Measurements from ENCODE around the gene DHX58.

Gene DHX58

DNA sequence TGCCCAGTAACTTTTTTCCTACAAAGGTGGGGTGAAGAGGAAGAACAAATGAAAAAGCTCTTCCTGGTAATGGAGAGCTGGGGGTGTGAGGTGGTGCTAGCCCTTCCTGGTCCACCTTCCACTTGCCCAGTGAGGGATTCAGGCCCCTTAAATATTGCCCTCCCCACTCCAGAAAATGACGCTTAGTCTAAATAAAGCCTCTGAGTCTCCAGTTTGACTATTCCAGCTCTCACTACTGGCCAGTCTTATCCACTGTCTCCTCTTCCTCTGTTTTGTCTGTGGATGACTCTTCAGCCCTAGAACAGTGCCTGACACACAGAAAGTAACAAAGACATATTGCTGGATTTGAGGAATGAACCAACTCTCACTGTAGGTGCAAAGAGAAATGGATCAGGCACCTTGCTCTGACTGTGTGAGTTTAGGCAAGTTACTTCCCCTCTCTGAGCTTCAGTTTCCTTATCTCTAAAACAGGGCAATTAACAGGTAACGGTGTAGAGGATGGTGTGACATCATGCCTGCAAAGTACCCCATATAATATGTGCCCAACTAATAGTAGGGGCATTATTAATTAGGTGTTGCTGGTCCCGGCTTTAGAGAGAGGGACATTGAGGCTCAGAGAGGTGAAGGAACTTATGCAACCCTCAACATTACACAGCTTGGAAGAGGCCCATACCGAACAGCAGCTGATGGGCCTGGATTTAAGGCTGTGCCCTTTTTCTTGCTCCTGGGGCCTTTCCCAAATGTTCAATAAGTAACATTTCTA is 35.5 kb downstream of the DHX58 start:
- no peak for TF ChIP-seq SIN3A (IDR thresholded peaks at IDR 0.05; ENCODE audit: borderline replicate concordance, insufficient read depth, low read length)
- TF ChIP-seq POLR2AphosphoS5 (IDR thresholded peaks at IDR 0.05; ENCODE audit: low read depth, low read length) = no peak
- TF ChIP-seq, protein P1, sequence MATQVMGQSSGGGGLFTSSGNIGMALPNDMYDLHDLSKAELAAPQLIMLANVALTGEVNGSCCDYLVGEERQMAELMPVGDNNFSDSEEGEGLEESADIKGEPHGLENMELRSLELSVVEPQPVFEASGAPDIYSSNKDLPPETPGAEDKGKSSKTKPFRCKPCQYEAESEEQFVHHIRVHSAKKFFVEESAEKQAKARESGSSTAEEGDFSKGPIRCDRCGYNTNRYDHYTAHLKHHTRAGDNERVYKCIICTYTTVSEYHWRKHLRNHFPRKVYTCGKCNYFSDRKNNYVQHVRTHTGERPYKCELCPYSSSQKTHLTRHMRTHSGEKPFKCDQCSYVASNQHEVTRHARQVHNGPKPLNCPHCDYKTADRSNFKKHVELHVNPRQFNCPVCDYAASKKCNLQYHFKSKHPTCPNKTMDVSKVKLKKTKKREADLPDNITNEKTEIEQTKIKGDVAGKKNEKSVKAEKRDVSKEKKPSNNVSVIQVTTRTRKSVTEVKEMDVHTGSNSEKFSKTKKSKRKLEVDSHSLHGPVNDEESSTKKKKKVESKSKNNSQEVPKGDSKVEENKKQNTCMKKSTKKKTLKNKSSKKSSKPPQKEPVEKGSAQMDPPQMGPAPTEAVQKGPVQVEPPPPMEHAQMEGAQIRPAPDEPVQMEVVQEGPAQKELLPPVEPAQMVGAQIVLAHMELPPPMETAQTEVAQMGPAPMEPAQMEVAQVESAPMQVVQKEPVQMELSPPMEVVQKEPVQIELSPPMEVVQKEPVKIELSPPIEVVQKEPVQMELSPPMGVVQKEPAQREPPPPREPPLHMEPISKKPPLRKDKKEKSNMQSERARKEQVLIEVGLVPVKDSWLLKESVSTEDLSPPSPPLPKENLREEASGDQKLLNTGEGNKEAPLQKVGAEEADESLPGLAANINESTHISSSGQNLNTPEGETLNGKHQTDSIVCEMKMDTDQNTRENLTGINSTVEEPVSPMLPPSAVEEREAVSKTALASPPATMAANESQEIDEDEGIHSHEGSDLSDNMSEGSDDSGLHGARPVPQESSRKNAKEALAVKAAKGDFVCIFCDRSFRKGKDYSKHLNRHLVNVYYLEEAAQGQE (IDR thresholded peaks at IDR 0.05; ENCODE audit: insufficient read depth in 1 of 2, low read depth in 2 of 2, low read length in 2 of 2) = no peak
- TF ChIP-seq FOXP2 (optimal IDR thresholded peaks at IDR 0.05; ENCODE audit: borderline replicate concordance, extremely low read depth, extremely low read length, insufficient read depth) = no peak
- TF ChIP-seq TAF1 (IDR thresholded peaks at IDR 0.05; ENCODE audit: borderline replicate concordance, insufficient read depth, low read length) = no peak

DNA sequence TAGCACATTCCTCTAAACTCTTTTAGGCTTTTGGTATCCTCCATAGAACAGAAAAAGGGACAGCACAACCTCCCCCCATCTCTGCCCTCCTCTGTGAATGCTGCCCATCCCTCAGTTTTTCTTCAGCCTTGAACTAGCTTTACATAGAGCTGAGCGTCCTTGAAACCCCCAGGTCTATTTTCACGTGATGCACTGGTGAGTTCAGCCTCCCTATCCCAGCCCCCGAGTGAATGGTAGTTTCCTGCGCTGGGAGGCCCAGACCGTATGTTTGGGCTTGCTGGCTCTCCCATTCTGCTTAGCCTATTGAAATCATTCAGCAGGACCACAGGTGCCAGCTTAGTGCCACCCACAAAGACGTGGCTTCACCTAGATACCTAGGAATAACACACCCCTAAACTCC is 36.7 kb downstream of the DHX58 start:
- no peak for TF ChIP-seq TAF1 (IDR thresholded peaks at IDR 0.05; ENCODE audit: borderline replicate concordance, insufficient read depth, low read length)

DNA sequence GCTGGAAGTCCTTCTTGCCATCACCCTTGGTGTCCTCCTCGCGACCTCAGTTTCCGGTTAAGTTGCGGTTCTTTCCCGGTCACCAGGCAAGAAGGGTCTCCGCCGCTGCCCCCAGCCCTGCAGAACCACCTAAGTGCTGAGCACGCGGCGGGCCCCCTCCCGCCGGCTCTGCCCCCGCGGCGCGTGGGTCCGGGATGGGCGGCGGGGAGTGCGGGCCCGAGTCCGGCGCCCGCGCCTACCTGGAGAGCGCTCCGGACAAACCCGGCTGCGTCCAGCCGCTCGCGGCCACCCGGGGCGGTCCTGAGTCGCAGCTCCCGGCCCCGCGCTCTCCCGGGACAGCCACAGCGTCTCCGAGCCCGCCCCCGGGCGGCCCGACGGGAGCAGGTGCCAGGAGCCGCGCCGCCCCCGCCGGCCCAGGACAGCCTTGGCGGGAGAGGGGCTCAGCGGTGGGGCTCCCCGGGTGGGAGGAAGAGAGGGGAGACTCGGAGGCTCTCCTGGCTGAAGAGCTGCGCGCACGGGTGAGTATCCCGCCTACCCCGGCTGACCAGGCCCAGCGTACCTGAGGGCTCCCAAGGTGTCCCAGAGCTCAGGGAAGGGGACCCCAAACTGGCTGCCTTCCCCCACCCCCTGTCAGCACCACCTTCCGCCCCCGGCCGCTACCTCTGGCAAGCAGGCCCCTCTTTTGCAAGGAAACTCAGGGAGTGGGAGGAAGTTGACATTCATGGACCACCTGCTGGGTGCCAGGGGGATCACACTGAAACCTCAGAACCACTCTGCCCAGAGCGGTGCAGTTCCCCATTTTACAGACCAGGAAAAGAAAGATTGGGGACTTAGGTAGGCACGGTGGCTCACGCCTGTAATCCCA is 40.0 kb downstream of the DHX58 start:
- no peak for TF ChIP-seq SIN3A (IDR thresholded peaks at IDR 0.05; ENCODE audit: borderline replicate concordance, insufficient read depth, low read length)
- TF ChIP-seq, protein P1 (IDR thresholded peaks at IDR 0.05; ENCODE audit: insufficient read depth in 1 of 2, low read depth in 2 of 2, low read length in 2 of 2) = no peak

DNA sequence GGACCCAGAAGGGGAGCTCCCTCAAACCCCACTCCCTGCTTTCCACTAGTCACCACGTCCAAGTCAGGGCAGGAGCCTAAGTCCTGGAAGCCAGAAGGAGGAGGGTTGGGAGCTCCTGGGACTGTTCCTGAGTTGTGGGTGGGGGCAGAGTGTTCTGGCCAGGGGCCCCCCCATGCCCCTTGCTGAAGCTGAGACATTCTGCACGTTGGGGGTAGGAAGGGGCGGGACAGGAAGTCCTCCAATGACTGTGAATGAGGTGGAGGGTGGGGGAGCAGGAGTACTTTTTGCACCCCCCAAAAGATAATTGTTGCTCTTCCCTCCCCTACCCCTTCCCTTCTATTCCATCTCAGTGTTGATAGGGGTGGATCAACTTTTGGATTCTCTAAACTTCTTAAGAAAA is 40.7 kb downstream of the DHX58 start:
- TF ChIP-seq POLR2AphosphoS5 (IDR thresholded peaks at IDR 0.05; ENCODE audit: low read depth, low read length) (no peak), SIN3A (IDR thresholded peaks at IDR 0.05; ENCODE audit: borderline replicate concordance, insufficient read depth, low read length) (no peak), TAF1 (IDR thresholded peaks at IDR 0.05; ENCODE audit: borderline replicate concordance, insufficient read depth, low read length) (no peak), FOXP2 (optimal IDR thresholded peaks at IDR 0.05; ENCODE audit: borderline replicate concordance, extremely low read depth, extremely low read length, insufficient read depth) (no peak)
- TF ChIP-seq, protein P1 (IDR thresholded peaks at IDR 0.05; ENCODE audit: insufficient read depth in 1 of 2, low read depth in 2 of 2, low read length in 2 of 2) = no peak

DNA sequence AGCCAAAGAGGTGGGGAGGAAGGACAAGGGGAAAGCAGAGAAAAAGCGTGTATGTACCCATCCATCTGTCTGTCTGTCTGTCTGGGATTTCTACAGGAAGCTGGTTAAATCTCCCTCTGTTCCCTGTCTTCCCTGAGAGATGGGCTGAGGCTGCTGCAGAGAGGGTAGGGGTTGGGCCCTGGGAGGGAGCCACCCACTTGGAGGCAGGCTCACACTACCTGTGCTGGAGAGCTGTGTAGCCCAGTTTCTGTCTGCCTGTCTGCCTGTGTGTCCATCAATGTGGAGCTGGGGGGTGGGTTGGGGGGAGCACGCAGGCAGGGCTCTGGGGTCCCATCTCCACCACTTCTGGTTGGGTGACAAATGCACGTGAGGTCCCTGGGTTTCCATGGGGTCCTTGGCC is 43.5 kb downstream of the DHX58 start:
- no peak for TF ChIP-seq FOXP2 (optimal IDR thresholded peaks at IDR 0.05; ENCODE audit: borderline replicate concordance, extremely low read depth, extremely low read length, insufficient read depth)
- TF ChIP-seq, protein P1 (IDR thresholded peaks at IDR 0.05; ENCODE audit: insufficient read depth in 1 of 2, low read depth in 2 of 2, low read length in 2 of 2) = no peak
- no peak for TF ChIP-seq SIN3A (IDR thresholded peaks at IDR 0.05; ENCODE audit: borderline replicate concordance, insufficient read depth, low read length)
- TF ChIP-seq POLR2AphosphoS5 (IDR thresholded peaks at IDR 0.05; ENCODE audit: low read depth, low read length) = no peak
- no peak for TF ChIP-seq TAF1 (IDR thresholded peaks at IDR 0.05; ENCODE audit: borderline replicate concordance, insufficient read depth, low read length)

All from PFSK-1 (cell line).